Gastrocnemius medialis (tissue), 4 donors: Measurements from ENCODE around the gene ITPR2.

ENCODE experiments used
- POLR2A ChIP-seq, 2 donors: fragments of 450-650 bp; IDR thresholded peaks; one replicate each; pipeline ENCODE4 v1.6.1; 2017; ENCODE audit warnings: antibody characterized with exemption in 2 of 2, mild to moderate bottlenecking in 2 of 2, moderate library complexity in 2 of 2
- TF ChIP-seq, protein P1 (sequence below), 5 experiments: fragments of 450-650 bp in 3 of 5; fragments of 200-600 bp in 2 of 5; sonication (generic) in 2 of 5; IDR thresholded peaks in 4 of 5; conservative IDR thresholded peaks in 1 of 5; 1 replicate in 4 of 5; 2 replicates in 1 of 5; pipeline ENCODE4 v1.5.1; 2016 to 2019; ENCODE audit warnings: antibody characterized with exemption in 5 of 5, mild to moderate bottlenecking in 3 of 5, moderate library complexity in 3 of 5

GRCh38 chr12:26399381-26399780 lies 433.6 kb downstream of the ITPR2 start:
- TF ChIP-seq, protein P1, sequence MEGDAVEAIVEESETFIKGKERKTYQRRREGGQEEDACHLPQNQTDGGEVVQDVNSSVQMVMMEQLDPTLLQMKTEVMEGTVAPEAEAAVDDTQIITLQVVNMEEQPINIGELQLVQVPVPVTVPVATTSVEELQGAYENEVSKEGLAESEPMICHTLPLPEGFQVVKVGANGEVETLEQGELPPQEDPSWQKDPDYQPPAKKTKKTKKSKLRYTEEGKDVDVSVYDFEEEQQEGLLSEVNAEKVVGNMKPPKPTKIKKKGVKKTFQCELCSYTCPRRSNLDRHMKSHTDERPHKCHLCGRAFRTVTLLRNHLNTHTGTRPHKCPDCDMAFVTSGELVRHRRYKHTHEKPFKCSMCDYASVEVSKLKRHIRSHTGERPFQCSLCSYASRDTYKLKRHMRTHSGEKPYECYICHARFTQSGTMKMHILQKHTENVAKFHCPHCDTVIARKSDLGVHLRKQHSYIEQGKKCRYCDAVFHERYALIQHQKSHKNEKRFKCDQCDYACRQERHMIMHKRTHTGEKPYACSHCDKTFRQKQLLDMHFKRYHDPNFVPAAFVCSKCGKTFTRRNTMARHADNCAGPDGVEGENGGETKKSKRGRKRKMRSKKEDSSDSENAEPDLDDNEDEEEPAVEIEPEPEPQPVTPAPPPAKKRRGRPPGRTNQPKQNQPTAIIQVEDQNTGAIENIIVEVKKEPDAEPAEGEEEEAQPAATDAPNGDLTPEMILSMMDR (IDR thresholded peaks at IDR 0.05 in 4 of 5, conservative IDR thresholded peaks at IDR 0.05 in 1 of 5) = no peak
- no peak for TF ChIP-seq POLR2A (IDR thresholded peaks at IDR 0.05)
